Measurements from ENCODE around the gene SHH.

- TF ChIP-seq POLR2A (IDR thresholded peaks at IDR 0.05; ENCODE audit: low read length) (no peak), GATA1 (IDR thresholded peaks at IDR 0.05; ENCODE audit: low read depth, low read length) (no peak)
These were observed 2.3 kb upstream of the SHH start for GRCh38 chr7:155814316-155815276.
